HS-27A (cell line): ENCODE measurements around the gene BNC2.

ENCODE experiments used
- DNase-seq: peaks from one replicate; pipeline ENCODE4 v3.0.0-alpha.2; 2012; ENCODE audit warnings: low read depth, missing footprints

Gene BNC2

GRCh38 chr9:16597136-16597535 lies 273.3 kb downstream of the BNC2 start:
- no peak for DNase-seq

GRCh38 chr9:16595227-16595626 lies 275.2 kb downstream of the BNC2 start:
- no peak for DNase-seq

GRCh38 chr9:16594787-16595186 lies 275.7 kb downstream of the BNC2 start:
- DNase-seq: no peak

- DNase-seq: no peak
Measured at GRCh38 chr9:16593746-16594145, 276.7 kb downstream of the BNC2 start.

GRCh38 chr9:16591092-16591491 lies 279.4 kb downstream of the BNC2 start:
- no peak for DNase-seq

- DNase-seq: no peak
Measured at GRCh38 chr9:16585591-16585990, 284.9 kb downstream of the BNC2 start.

GRCh38 chr9:16579872-16580432 lies 290.5 kb downstream of the BNC2 start:
- no peak for DNase-seq

- no peak for DNase-seq
Measured at GRCh38 chr9:16575986-16576245, 294.6 kb downstream of the BNC2 start.

GRCh38 chr9:16575142-16575985 lies 295.1 kb downstream of the BNC2 start:
- DNase-seq: no peak

- no peak for DNase-seq
Measured at GRCh38 chr9:16572005-16572734, 298.3 kb downstream of the BNC2 start.

- no peak for DNase-seq
Measured at GRCh38 chr9:16571127-16571802, 299.2 kb downstream of the BNC2 start.

- no peak for DNase-seq
Measured at GRCh38 chr9:16563446-16563845, 307.0 kb downstream of the BNC2 start.

GRCh38 chr9:16561121-16561520 lies 309.3 kb downstream of the BNC2 start:
- DNase-seq: peak; percentile 24

- DNase-seq: no peak
Measured at GRCh38 chr9:16559418-16560188, 310.9 kb downstream of the BNC2 start.

- no peak for DNase-seq
Measured at GRCh38 chr9:16555802-16556201, 314.7 kb downstream of the BNC2 start.

GRCh38 chr9:16553869-16554540 lies 316.5 kb downstream of the BNC2 start:
- no peak for DNase-seq

- DNase-seq: no peak
Measured at GRCh38 chr9:16552252-16552651, 318.2 kb downstream of the BNC2 start.

GRCh38 chr9:16551692-16552091 lies 318.8 kb downstream of the BNC2 start:
- DNase-seq: no peak

GRCh38 chr9:16545639-16546038 lies 324.8 kb downstream of the BNC2 start:
- no peak for DNase-seq

GRCh38 chr9:16544842-16545241 lies 325.6 kb downstream of the BNC2 start:
- DNase-seq: no peak

- DNase-seq: no peak
Measured at GRCh38 chr9:16543686-16544085, 326.8 kb downstream of the BNC2 start.
